ENCODE results near the gene KCNE4. TPM values are rescaled to one million over a fixed set of nuclear protein-coding genes. Genes with fewer than 3 reads are reported as not detected.
A peak's percentile ranks its signal among the peaks of the same experiment; 100 is the strongest.

KCNE4 gene
- total and polyA plus RNA-seq, 2 donors: 22.0 to 37.0 TPM

DNA sequence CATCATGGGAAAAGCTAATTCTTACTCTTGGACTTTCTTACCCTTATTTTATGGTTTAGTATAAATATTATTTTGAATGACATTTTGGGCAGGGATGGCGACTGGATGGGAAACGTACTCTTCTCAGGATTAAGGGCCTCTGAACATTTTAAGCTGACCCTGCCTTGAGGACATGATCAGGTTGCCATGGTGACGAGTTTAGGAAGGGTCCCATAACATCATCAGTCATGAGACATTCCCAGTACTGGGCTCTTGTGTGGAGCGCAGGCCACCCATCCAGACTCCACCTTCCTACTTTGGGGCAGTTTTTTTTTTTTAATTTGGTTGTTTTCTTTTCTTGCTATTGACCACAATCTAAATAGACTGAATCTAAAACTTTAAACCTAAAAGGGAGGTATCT is 40.7 kb downstream of the KCNE4 start:
- no peak for DNase-seq (ENCODE audit: extremely low spot score)
- H3K27ac ChIP-seq (ENCODE audit: low read depth): no peak overlapping the region
- no peaks in the 10 kb centered on the region for H3K4me1 ChIP-seq (ENCODE audit: insufficient read depth)
- H3K4me3 ChIP-seq (ENCODE audit: low read depth, low read length): no peak overlapping the region
- 89% methylated on average over 4 of the region's 4 CpGs for WGBS
- H3K36me3 ChIP-seq (ENCODE audit: insufficient read depth): no peaks in the 10 kb centered on the region

DNA sequence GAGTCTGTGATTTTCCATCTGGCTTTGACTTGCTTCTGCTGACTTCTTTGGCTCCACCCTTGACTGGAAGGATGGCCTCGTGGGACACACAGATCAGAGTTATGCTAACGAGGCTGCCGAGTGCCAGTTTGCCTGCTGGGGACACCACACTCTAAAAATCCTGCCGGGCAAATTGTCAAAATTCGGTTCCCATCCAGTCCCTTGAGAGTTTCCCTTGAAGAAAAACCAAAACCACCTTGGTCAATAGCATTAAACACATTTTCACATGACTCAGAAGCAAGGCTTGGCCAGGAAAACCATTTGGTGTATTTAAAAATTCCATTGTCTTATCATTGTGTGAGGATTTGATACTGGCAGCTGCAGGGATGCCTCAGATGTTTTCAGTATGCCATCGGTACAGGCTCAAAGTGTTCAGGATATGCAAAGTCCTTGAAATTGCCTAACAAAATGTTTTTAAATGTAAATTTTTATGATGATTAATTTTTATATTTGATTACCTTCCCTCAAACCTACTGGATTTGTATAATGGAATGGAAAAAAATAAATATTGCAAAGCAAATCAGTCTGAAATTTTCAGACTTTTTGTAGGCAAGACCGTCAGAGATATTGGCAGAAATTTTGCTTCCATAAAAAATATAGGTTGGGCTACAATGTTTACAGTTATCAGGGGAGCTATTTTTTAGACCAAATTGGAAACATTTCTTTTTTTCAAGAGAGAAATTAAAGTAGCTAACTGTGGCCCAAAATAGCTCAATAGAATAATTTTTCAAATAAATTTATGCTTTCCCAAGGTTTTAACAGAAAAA is 41.6 kb downstream of the KCNE4 start:
- no peaks in the 10 kb centered on the region for H3K36me3 ChIP-seq (ENCODE audit: insufficient read depth)
- DNase-seq (ENCODE audit: extremely low spot score): no peak
- H3K4me3 ChIP-seq (ENCODE audit: low read depth, low read length): no peak overlapping the region
- WGBS: 34% methylated on average over 7 of the region's 7 CpGs
- H3K27ac ChIP-seq (ENCODE audit: low read depth): no peak overlapping the region
- H3K4me1 ChIP-seq (ENCODE audit: insufficient read depth): no peaks in the 10 kb centered on the region

DNA sequence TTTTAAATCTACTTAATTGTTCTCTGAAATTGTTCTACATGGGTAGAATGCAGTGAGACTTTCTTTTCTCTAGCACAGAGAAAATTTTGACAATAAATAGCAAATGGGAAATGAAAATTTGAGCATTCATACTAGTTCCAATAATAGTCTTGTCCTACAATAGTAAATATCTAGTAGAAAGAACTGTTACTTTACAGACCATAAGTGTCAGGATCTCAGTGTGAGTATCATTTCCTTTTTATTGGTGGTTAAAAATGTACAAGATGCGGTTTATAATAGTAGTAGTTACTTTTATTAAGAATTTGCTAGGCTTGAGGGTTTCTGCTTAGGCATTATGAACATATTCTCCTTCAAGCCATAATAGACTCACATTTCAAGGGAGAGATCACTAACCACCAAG is 43.2 kb downstream of the KCNE4 start:
- Histone ChIP-seq H3K27ac (ENCODE audit: low read depth) (no peak overlapping the region), H3K36me3 (ENCODE audit: insufficient read depth) (no peaks in the 10 kb centered on the region), H3K4me1 (ENCODE audit: insufficient read depth) (no peaks in the 10 kb centered on the region), H3K4me3 (ENCODE audit: low read depth, low read length) (no peak overlapping the region)
- WGBS: 91% methylated on average over 1 of the region's 1 CpG
- DNase-seq (ENCODE audit: extremely low spot score): no peak

DNA sequence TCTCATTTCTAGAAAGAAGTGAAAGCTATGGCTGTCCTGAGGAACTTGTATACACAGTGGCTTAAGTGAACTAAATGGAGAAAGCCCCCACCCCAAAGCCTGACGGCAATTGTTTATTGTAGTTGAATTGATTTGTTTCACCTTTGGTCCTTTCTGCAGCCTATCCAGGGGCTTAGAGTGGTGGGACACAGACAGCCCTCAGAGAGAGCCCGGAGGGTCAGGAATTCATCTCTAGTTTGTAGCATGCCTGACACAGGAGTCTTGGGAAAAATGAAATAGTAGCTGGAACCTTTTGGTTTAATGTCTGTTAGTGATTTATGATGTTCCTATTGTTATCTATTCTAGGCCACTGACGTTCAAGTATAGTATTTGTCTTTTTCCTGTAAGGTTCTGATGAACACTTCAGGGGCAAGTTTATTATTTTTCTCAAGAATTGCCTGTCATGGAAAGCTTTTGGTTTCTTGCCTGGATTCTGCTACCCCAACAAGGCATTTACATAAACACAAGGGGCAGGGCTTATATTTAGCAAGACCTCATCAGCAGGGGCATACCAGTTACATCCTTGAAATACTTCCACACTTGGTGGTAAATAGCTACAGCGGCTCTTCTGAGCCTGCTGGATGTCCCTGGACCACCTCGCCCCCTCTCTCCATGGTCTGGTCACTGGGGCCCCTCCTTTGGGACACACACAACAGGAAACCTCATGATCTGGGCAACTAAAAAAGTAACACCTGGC is 44.4 kb downstream of the KCNE4 start:
- H3K4me3 ChIP-seq (ENCODE audit: low read depth, low read length): no peak overlapping the region
- DNase-seq (ENCODE audit: extremely low spot score): no peak
- no peaks in the 10 kb centered on the region for H3K4me1 ChIP-seq (ENCODE audit: insufficient read depth)
- H3K36me3 ChIP-seq (ENCODE audit: insufficient read depth): no peaks in the 10 kb centered on the region
- 53% methylated on average over 5 of the region's 5 CpGs for WGBS
- no peak overlapping the region for H3K27ac ChIP-seq (ENCODE audit: low read depth)

DNA sequence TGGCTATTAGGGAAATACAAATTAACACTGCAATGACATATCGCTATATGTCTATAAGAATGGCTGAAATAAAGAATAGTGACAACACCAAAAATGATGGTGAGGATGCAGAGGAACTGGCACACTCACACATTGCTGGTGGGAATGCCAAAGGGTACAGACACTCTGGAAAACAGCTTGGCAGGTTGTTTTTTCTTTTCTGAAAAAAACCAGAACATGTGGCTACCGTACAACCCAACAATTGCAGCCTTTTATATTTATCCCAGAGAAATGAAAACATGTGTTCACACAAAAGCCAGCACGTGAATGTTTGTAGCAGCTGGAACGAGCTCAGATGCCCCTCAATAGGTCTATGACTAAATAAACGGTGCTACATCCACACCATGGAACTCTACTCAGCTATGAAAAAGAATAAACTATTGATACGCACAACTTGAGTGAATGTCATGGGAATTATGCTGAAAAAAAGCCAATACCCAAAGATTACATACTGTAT is 45.9 kb downstream of the KCNE4 start:
- 74% methylated on average over 6 of the region's 6 CpGs for WGBS
- Histone ChIP-seq H3K4me3 (ENCODE audit: low read depth, low read length) (no peak overlapping the region), H3K27ac (ENCODE audit: low read depth) (no peak overlapping the region), H3K4me1 (ENCODE audit: insufficient read depth) (no peaks in the 10 kb centered on the region), H3K36me3 (ENCODE audit: insufficient read depth) (no peaks in the 10 kb centered on the region)
- no peak for DNase-seq (ENCODE audit: extremely low spot score)

DNA sequence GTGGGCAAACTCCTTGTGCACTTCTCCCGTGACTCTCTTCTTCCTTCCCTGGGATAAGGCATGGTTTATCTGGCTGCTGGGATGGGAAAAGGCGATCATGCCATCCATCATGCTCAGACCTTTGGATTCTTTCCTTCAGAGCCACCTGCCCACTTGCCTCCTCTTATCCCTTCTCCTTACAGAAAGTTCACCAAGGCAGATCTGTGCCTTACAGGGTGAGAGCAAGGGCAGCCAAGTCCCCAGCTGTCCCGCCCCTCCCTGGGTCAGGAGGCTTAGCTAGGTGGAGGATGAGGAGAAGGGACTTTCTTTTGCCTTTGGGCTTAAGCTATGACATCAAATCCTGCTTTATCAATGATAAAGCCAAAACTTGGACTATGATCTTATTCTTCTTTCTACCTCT is 47.6 kb downstream of the KCNE4 start:
- no peak for DNase-seq (ENCODE audit: extremely low spot score)
- WGBS: 68% methylated on average over 3 of the region's 3 CpGs
- no peak overlapping the region for H3K4me3 ChIP-seq (ENCODE audit: low read depth, low read length)
- no peak overlapping the region for H3K27ac ChIP-seq (ENCODE audit: low read depth)
- no peaks in the 10 kb centered on the region for H3K36me3 ChIP-seq (ENCODE audit: insufficient read depth)
- no peaks in the 10 kb centered on the region for H3K4me1 ChIP-seq (ENCODE audit: insufficient read depth)

DNA sequence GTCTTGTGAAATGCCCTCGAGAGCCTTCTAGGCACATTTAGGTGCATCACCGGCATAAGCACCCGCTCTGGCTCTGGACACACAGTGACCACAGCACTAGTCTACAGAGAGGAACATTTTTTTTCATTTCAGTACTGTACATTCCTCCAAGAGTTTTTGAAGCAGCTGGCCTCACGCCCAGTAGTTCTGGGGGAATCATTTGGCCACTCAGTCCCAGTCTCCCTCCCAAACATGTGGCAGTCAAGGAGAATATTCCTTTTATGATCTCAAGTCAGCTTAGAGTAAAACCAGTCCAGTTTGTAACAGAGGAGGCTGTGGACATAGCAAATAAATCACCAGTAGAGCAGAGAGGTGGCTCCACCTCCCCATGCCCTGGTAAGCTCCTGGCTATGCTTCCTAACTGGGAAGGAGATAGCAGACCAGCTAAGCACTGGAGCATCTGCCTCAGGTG is 48.1 kb downstream of the KCNE4 start:
- no peaks in the 10 kb centered on the region for H3K36me3 ChIP-seq (ENCODE audit: insufficient read depth)
- H3K27ac ChIP-seq (ENCODE audit: low read depth): no peak overlapping the region
- H3K4me3 ChIP-seq (ENCODE audit: low read depth, low read length): no peak overlapping the region
- no peaks in the 10 kb centered on the region for H3K4me1 ChIP-seq (ENCODE audit: insufficient read depth)
- DNase-seq (ENCODE audit: extremely low spot score): peak; percentile 43
- WGBS: 29% methylated on average over 4 of the region's 4 CpGs

DNA sequence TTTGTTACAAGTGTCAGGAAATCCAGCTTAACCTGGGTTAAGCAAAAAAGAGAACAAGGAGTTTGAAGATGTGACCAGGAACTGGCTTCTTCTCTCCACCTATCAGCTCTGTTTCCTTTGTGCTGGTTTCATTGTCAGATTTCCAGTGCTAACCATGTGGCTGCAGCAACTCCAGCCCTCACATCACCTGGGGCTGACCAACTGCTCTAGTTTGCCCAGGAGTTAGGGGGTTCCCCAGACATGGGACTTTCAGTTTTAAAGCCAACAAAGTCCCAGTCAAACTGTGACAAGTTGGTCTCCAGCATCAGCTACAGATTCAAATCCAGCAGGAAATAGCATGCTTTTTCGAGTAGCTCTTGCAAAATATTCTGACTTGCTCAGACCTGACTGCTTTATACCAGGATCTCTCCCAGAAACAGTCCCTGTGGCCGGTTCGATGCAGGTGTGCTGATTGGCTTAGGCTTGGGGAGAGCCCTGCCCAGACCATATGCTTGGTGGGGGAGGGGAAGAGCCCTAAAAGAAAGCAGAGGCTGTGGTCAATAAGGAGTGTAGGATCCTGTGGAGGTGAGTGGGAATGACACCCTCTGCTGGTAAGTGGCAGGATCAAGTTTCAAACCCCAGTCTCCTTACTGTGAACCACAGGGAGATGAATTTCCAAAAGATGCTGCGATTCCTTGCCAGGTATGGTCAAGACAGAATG is 49.5 kb downstream of the KCNE4 start:
- Histone ChIP-seq H3K36me3 (ENCODE audit: insufficient read depth) (no peaks in the 10 kb centered on the region), H3K4me1 (ENCODE audit: insufficient read depth) (no peaks in the 10 kb centered on the region), H3K4me3 (ENCODE audit: low read depth, low read length) (no peak overlapping the region), H3K27ac (ENCODE audit: low read depth) (no peak overlapping the region)
- WGBS: 74% methylated on average over 4 of the region's 4 CpGs
- DNase-seq (ENCODE audit: extremely low spot score): no peak

DNA sequence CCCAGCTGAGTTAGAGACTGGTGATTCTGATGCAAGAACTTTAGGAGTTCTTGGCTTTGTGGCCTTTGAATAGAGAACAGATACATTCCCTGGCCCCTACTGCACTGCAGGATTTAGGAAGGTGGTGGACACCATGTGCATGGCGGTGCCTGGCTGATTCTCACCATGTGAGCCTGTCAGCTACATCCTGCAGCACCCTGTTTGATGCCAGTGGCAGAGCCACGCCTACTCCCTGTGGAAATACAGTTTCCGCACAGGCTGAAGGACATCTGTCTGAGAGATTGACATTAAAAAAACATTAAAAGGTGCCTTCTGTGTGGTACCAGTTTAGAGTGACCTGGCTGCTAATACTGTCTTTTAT is 50.0 kb downstream of the KCNE4 start:
- WGBS: 89% methylated on average over 3 of the region's 3 CpGs
- Histone ChIP-seq H3K4me3 (ENCODE audit: low read depth, low read length) (no peak overlapping the region), H3K4me1 (ENCODE audit: insufficient read depth) (no peaks in the 10 kb centered on the region), H3K27ac (ENCODE audit: low read depth) (no peak overlapping the region), H3K36me3 (ENCODE audit: insufficient read depth) (no peaks in the 10 kb centered on the region)
- no peak for DNase-seq (ENCODE audit: extremely low spot score)

DNA sequence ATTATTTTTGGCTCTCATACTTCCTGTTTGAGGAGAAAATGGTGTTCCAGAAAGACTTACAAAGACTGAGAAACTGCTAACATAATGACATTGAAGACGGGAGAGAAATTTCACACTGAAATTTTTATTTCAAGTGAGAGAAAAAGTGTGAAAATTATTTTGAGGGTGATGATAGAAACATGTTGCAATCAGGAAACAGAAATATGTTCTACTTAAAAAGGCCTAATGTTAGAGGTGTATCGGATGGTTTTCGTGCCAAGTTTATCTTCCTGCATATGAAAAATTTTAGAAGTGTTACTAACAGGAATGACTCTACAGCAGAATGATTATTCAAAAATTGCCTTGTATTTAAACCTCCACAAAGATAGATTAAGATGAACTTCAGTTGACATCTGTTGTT is 50.5 kb downstream of the KCNE4 start:
- H3K36me3 ChIP-seq (ENCODE audit: insufficient read depth): no peaks in the 10 kb centered on the region
- H3K4me1 ChIP-seq (ENCODE audit: insufficient read depth): no peaks in the 10 kb centered on the region
- no peak overlapping the region for H3K4me3 ChIP-seq (ENCODE audit: low read depth, low read length)
- WGBS: 74% methylated on average over 3 of the region's 3 CpGs
- H3K27ac ChIP-seq (ENCODE audit: low read depth): no peak overlapping the region
- no peak for DNase-seq (ENCODE audit: extremely low spot score)

DNA sequence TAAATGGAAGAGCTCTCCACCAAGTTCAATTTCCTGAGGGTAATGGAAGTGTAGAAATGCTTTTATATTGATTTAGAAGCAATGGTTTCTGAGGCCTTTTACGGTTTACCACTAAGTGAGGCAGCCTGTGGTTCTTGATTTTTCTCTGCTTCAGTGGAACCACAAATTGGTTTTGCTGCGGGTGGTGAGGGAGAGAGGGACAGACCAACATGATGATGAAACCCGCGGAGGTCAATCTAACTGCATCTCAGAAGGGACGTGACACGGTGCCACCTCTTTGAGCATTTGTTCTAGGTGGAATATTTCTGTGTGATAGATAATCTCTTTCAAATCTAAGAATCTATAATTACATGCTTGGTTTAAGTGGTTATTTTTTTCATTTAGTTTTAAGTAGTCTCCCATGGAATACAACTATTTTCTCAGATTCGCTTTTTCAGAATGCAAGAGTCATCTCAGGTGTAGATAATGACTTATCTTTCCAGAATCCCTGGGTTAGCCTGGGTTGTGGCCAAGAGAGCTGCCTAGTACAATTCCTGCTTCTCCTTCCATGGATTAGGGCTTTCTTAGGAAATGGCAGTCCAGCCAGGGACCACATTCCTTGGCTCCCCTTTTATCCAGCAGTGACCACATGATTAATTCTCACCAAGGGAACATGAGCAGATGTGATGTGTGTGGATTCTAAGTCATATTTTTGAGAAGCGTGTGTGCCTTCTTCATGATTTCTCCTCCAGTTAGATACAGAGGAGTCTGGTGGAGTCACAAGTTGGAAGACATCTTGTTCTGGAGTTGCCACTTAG is 52.5 kb downstream of the KCNE4 start:
- WGBS: 95% methylated on average over 8 of the region's 8 CpGs
- no peak overlapping the region for H3K4me3 ChIP-seq (ENCODE audit: low read depth, low read length)
- H3K27ac ChIP-seq (ENCODE audit: low read depth): no peak overlapping the region
- H3K36me3 ChIP-seq (ENCODE audit: insufficient read depth): no peaks in the 10 kb centered on the region
- H3K4me1 ChIP-seq (ENCODE audit: insufficient read depth): no peaks in the 10 kb centered on the region
- no peak for DNase-seq (ENCODE audit: extremely low spot score)

Data from urinary bladder (tissue), 4 donors.